HG03575 (cell line): Measurements from ENCODE around the gene MYBPHL.

Experiments
- ATAC-seq: cut with Tn5 transposase; IDR thresholded peaks from one replicate; pipeline ENCODE4 v1.9.1; 2021; ENCODE audit not compliant: unreplicated experiment, insufficient number of reproducible peaks, low FRiP score; ENCODE audit errors: extremely low read depth

Gene MYBPHL

DNA sequence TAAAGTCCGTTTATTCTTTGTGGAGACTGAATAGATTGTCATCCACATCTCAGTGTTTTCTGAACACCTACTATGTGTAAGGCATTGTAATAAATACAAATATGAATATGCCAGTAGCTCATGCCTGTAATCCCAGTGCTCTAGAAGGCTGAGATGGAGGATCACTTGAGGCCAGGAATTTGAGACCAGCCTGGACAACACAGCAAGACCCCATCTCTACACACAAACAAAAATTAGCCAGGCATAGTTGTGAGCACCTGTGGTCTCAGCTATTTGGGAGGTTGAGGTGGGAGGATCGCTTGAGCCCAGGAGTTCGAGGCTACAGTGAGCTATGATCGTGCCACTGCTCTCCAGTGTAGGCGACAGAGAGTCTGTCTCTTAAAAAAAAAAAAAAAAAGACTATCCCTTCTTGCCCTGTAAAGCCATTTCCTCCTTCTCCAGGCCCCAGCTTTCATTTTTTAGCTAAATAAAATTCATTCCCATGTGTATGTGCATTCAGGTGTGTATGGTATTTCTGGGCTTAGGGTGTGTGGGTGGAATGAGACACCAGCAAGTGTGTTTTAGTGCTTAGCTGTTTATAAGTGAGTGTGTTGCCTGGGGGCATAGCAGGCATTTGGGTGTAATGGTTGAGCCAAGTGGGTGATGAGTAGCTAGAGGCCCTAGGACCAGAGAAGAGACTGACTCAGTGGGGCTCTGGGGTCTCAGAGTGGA, 49.7 kb downstream of the MYBPHL start:
- ATAC-seq = no peak

DNA sequence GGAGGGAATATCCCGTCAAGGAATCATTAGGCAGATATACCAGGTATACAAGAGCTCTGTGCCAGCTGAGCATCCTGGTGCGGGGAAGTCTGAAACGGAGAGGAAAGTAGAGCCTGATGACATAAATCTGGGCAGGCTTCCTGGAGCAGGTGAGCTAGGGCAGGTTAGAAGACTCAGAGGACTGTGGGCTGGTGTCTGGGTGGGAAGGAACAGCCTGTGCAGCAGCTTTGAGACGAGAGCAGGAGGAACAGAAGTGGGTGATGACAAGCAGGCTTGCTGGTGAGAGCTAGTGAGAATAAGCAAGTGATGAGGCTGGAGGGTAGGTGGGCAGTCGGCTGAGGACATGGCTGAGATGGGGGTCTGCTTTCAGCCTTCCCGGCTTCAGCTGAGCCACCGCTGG, 50.7 kb downstream of the MYBPHL start:
- ATAC-seq = no peak

DNA sequence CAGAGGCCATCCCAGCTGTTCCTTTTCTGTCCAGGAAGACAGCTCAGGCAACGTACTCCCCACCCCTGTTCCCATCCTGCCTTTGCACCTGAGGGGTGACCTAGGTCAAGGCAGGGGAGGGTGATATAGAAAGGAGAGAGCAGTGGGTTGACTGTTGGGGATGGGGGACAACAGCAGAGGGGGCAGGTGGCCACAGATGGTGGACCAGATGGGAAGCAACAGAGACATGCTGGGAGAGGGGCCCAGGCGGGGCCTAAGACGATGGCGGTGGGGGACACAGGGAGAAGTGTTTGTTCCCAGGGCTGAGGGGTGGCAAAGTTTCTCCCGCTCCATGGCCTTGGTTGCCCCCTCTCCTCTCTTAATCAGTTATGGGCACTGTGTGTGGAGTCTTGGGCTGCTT, 51.1 kb downstream of the MYBPHL start:
- no peak for ATAC-seq

DNA sequence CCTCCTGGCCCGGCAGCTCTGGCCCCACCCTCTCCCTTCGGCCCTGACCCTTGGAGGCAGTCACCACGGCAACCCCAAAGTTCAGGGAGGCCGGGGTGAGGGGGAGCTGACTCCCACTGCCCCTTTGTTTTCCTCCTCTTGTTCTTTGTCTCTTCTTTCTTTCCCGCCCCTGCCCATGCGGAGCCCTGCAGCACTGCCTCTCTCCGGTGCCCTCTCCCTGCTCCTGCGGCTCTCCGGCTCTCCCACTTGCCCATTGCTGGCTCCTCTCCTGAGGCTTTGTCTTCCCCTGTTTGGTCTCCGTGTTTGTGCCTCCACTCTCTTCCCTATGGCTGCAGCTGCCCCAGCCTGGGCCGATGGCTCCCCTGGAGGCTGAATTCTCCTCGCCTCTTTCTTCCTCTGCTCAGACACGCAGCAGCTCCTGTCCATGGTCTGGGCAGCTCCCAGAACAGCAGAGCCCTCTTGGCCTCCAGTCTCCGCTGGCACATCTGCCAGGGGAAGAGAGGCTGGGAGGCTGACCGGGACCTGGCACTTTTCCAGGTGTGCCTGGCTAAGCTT, 51.6 kb downstream of the MYBPHL start:
- no peak for ATAC-seq

DNA sequence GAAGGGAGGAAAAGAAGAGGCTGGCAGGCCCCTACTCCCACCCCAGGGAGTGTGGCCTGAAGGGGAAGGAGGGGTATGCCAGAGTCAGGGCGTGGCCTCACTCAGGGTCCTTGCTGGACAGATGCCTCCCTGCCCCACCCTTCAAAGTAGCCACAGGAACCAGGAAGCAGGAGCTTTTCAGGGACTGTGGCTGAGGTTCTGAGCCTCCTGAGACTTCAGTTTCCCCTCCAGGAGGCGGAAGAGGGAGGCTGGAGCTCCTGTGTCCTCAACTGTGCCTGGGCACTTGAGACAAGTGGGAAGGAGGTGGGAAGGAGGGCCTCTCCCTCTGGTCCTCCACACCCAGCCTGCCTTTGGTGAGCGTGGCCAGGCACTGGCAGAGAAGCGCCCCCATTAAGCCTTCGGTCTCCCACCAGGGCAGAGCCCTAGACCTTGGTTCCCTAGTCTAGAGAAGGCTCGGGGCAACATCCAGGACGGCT, 52.2 kb downstream of the MYBPHL start:
- no peak for ATAC-seq

DNA sequence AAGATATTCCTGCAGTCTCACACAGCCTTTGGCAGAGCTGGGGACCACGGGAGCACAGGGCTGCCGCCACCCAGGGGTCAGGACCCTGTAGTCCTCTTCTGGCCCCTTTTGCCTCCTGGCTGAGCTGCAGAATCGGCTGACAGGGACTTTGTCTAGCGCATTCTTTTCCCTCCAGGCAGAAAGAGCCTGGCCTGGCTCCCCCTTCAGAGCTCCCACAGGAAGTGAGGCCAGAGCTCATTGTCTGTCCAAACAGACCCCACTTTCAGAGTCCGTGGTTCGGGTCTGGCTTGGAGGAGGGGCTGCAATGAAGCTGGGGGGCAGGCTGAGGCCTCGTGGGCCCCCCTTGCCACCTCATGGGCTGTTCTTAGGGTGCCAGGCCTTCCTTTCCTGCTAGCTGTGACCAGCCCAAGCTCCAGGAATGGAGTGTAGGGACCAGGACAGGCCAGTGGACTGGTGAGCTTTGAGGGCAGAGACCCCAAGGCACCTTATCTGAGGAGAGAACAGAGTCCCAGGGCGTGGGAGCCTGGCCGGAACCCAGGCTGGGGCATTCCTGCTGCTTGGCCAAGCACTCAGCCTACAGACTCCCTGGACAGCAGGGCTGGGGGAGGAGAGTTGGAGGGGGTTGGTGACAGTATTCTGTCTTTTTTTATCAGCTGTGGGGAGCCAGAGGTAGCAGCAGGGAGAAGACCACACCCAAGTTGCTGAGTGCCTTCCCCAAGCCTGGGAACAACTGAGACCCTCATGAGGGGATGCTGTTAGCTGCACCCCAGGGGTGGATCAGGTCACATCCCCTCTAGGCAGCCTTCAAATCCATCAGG, 52.8 kb downstream of the MYBPHL start:
- no peak for ATAC-seq

DNA sequence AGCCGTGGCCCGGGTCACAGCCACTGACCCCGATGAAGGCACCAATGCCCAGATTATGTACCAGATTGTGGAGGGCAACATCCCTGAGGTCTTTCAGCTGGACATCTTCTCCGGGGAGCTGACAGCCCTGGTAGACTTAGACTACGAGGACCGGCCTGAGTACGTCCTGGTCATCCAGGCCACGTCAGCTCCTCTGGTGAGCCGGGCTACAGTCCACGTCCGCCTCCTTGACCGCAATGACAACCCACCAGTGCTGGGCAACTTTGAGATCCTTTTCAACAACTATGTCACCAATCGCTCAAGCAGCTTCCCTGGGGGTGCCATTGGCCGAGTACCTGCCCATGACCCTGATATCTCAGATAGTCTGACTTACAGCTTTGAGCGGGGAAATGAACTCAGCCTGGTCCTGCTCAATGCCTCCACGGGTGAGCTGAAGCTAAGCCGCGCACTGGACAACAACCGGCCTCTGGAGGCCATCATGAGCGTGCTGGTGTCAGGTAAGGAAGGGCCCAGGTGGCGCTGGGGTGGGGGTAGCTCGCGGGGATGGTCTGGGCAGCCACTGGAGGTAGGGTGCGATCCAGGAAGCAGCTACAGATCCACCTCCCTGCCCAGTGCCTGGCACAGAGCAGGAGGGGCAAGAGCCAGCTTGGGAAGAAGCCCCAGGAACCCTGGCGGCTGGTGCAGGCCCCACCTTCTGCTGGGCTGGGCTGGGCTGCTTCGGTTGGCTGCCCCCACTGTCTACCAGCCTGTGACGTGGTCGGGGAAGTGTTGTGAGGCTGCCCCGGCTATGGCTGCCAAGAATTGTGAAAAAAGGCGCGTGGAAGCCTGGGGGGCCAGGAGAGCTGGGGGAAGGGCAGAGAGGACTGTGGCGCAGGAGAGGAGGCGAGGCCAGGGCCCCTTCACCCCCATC, 53.7 kb downstream of the MYBPHL start:
- ATAC-seq = no peak

DNA sequence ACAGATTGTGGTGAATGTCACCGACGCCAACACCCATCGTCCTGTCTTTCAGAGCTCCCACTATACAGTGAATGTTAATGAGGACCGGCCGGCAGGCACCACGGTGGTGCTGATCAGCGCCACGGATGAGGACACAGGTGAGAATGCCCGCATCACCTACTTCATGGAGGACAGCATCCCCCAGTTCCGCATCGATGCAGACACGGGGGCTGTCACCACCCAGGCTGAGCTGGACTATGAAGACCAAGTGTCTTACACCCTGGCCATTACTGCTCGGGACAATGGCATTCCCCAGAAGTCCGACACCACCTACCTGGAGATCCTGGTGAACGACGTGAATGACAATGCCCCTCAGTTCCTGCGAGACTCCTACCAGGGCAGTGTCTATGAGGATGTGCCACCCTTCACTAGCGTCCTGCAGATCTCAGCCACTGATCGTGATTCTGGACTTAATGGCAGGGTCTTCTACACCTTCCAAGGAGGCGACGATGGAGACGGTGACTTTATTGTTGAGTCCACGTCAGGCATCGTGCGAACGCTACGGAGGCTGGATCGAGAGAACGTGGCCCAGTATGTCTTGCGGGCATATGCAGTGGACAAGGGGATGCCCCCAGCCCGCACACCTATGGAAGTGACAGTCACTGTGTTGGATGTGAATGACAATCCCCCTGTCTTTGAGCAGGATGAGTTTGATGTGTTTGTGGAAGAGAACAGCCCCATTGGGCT, 54.5 kb downstream of the MYBPHL start:
- ATAC-seq = no peak

DNA sequence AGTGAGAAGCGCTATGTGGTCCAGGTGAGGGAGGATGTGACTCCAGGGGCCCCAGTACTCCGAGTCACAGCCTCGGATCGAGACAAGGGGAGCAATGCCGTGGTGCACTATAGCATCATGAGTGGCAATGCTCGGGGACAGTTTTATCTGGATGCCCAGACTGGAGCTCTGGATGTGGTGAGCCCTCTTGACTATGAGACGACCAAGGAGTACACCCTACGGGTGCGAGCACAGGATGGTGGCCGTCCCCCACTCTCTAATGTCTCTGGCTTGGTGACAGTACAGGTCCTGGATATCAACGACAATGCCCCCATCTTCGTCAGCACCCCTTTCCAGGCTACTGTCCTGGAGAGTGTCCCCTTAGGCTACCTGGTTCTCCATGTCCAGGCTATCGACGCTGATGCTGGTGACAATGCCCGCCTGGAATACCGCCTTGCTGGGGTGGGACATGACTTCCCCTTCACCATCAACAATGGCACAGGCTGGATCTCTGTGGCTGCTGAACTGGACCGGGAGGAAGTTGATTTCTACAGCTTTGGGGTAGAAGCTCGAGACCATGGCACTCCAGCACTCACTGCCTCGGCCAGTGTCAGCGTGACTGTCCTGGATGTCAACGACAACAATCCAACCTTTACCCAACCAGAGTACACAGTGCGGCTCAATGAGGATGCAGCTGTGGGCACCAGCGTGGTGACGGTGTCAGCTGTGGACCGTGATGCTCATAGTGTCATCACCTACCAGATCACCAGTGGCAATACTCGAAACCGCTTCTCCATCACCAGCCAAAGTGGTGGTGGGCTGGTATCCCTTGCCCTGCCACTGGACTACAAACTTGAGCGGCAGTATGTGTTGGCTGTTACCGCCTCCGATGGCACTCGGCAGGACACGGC, 55.3 kb downstream of the MYBPHL start:
- no peak for ATAC-seq

DNA sequence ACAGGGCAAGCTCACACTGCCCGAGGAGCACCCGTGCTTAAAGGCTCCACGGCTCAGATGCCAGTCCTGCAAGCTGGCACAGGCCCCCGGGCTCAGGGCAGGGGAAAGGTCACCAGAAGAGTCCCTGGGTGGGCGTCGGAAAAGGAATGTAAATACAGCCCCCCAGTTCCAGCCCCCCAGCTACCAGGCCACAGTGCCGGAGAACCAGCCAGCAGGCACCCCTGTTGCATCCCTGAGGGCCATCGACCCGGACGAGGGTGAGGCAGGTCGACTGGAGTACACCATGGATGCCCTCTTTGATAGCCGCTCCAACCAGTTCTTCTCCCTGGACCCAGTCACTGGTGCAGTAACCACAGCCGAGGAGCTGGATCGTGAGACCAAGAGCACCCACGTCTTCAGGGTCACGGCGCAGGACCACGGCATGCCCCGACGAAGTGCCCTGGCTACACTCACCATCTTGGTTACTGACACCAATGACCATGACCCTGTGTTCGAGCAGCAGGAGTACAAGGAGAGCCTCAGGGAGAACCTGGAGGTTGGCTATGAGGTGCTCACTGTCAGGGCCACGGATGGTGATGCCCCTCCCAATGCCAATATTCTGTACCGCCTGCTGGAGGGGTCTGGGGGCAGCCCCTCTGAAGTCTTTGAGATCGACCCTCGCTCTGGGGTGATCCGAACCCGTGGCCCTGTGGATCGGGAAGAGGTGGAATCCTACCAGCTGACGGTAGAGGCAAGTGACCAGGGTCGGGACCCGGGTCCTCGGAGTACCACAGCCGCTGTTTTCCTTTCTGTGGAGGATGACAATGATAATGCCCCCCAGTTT, 56.1 kb downstream of the MYBPHL start:
- ATAC-seq = no peak

DNA sequence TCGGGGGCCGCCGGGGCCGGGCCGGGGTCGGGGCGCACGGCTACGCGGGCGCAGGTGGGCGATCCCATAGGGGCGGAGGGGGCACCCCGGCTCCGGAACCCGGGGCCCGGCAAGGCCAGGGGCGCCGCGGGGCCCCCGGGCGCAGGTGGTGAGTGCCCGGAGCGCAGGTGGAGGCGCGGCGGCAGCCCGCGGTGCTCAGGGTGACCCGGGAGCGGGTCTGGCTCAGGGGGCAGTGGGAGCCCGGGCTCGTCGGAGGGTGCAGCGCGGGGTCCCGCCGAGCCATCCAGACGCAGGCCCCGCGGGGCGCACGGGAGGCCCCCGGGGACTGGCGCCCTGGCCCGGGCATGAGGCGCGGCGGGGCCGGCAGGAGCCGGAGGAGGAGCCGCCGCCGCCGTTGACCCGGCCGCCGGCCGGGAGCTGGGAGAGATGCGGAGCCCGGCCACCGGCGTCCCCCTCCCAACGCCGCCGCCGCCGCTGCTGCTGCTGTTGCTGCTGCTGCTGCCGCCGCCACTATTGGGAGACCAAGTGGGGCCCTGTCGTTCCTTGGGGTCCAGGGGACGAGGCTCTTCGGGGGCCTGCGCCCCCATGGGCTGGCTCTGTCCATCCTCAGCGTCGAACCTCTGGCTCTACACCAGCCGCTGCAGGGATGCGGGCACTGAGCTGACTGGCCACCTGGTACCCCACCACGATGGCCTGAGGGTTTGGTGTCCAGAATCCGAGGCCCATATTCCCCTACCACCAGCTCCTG, 57.0 kb downstream of the MYBPHL start:
- ATAC-seq = no peak

DNA sequence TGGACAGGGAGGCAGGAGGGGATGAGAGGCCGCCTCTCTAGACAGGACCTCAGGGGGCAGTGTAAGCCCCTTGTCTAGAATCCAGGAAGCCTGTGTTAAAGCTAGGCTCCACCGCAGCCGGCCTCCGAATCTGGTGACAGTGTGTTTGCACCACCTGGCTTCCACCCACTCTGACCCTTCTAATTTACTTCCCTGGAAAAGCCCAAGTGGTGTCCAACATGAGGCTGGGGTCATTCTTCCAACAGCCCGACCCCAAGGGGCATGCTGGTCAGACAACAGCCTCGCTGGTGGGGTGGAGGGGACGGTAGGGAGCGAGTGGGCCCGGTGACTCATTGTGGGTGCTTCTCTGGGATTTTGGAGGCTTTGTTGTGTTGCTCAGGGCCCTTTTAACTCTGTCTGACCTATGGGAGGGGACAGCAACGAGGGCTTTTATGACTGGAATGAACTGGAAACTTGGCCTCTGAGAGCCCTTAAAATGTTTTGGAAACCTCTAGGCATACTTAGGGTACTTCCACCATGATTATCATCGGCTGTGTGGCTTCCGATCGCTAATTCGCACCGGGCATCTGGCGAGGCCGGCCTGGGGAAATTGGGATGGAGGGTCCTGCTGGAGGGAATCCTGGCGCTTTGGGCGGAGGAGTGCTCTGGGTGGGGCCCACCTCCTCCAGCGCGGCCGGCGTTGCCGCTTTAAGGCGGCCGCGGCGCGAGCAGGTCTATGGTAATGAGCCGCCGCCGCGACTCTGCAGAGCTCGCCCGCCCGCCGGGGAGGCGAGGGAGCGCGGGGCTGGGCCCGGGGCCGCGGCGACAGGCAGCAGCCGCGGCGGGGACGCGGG, 57.8 kb downstream of the MYBPHL start, which contains the start of gene CELSR2:
Gene CELSR2, plus strand, starts transcription at position 743 of the 833 bp plus-strand sequence. CDS start 541 bp downstream, outside the sequence.
- ATAC-seq = no peak

DNA sequence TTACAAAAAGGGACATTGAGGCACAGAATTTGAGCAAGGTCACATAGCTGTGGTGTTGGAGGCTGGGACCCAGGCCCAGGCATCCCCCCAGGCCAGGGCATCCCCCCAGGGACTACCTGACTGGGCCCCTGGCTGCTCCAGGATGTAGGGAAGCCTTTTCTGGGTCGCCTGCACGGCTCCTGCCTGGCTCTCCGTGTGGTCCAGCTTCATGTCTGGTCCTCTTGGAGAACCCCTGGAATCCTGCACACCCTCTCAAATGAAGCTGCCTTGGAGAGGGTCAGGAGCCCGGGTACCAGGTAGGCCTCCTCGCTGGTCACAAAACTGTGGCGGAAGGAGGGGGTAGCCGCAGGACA, 58.4 kb downstream of the MYBPHL start:
- ATAC-seq = no peak

DNA sequence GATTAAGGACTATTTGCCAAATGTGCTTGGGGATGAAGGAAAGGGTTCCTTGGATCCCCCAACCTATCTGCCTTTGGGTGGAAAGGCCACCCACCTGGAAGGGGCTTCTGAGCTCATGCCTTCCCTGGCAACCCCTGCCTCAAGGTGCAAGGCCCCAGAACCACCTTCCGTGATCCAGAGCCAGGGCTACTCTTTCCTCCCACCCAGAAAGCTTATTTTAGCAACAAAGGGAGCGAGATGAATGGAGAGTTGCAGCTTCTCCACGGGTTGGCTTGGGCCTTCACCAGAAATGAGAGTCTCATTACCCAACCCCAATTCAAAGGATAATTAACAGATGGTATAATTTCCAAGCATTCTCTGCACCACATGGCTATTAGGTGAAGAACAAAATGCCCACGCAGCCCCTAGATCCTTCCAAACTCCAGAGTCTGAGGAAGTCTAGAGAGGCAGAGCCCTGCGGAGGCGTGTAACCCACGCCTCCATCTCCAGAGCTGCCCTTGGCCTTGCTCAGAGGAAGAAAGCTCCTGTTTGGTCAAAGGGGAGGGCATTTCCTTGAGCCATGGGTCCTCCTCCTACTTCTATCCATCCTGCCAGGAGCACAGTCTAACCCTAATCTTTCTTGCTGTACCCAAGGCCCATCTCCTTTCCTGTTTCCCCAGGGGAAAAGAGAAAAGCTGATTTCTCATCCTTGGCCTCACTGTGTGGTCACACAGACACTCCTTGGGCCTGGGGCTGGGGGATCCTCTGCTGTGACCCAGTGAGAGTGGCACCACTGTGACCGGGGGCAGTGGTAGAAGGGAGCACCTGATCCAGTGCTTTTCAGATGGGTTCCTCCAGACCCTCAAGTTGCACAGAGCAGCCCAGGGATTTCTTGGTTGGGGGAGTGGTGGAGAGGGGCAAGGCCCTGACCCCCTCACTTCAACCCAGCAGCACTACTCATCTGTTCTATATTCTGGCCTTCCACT, 59.1 kb downstream of the MYBPHL start:
- ATAC-seq = no peak
